H7 (cell line): ENCODE results near the gene SDK1. TPM values are rescaled to one million over a fixed set of nuclear protein-coding genes. Genes with fewer than 3 reads are reported as not detected.

Experiments used
- DNase-seq: peaks from one replicate; pipeline ENCODE4 v3.0.0; 2012
- H3K27me3 ChIP-seq: 2 replicates; pipeline ENCODE4 v1.6.0; 2011; ENCODE audit warnings: mild to moderate bottlenecking, low read length; ENCODE audit not compliant: control insufficient read depth, insufficient read depth
- H3K36me3 ChIP-seq: replicated peaks from 2 replicates; pipeline ENCODE4 v1.5.1; 2011; ENCODE audit warnings: low read length; ENCODE audit not compliant: control insufficient read depth, insufficient read depth
- H3K4me3 ChIP-seq: 2 replicates; pipeline ENCODE4 v1.5.1; 2011; ENCODE audit warnings: low read depth, mild to moderate bottlenecking, control low read depth, low read length, moderate library complexity; ENCODE audit not compliant: insufficient read depth
- total RNA-seq: library from RNA; depleted of rRNA; stranded (reverse); fragments of >200 nt; shearing (Covaris generic); gene quantifications from 2 replicates; pipeline ENCODE4 v1.2.3, GENCODE V29; 2014; rRNA removed

The SDK1 gene, protein sequence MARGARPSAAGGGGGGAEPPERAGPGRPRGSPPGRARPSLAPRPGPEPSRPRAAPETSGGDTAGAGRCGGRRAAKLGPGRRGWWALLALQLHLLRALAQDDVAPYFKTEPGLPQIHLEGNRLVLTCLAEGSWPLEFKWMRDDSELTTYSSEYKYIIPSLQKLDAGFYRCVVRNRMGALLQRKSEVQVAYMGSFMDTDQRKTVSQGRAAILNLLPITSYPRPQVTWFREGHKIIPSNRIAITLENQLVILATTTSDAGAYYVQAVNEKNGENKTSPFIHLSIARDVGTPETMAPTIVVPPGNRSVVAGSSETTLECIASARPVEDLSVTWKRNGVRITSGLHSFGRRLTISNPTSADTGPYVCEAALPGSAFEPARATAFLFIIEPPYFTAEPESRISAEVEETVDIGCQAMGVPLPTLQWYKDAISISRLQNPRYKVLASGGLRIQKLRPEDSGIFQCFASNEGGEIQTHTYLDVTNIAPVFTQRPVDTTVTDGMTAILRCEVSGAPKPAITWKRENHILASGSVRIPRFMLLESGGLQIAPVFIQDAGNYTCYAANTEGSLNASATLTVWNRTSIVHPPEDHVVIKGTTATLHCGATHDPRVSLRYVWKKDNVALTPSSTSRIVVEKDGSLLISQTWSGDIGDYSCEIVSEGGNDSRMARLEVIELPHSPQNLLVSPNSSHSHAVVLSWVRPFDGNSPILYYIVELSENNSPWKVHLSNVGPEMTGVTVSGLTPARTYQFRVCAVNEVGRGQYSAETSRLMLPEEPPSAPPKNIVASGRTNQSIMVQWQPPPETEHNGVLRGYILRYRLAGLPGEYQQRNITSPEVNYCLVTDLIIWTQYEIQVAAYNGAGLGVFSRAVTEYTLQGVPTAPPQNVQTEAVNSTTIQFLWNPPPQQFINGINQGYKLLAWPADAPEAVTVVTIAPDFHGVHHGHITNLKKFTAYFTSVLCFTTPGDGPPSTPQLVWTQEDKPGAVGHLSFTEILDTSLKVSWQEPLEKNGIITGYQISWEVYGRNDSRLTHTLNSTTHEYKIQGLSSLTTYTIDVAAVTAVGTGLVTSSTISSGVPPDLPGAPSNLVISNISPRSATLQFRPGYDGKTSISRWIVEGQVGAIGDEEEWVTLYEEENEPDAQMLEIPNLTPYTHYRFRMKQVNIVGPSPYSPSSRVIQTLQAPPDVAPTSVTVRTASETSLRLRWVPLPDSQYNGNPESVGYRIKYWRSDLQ (N-terminal part only)
- 2.4 and 4.1 TPM in 2 replicates for total RNA-seq

GRCh38 chr7:3300651-3301448 lies at the start of gene SDK1:
Gene SDK1 (plus strand): TSS chr7:3301252. CDS start chr7:3301587, 335 bp downstream.
- Histone ChIP-seq H3K4me3 (peak within 1 kb of the TSS; percentile 64), H3K36me3 (no peaks in the 10 kb centered on the region), H3K27me3 (peaks cover 17% of the 10 kb centered on the region)
- DNase-seq, result peak; percentile 96

- Histone ChIP-seq H3K27me3 (no peaks in the 10 kb centered on the region), H3K4me3 (no peak overlapping the region)
Observed at GRCh38 chr7:3254718-3255117, 46.3 kb upstream of the SDK1 start.

GRCh38 chr7:3259711-3260400 lies 41.2 kb upstream of the SDK1 start:
- DNase-seq, result no peak
- Histone ChIP-seq H3K27me3 (no peaks in the 10 kb centered on the region), H3K36me3 (no peaks in the 10 kb centered on the region), H3K4me3 (no peak overlapping the region)

More at GRCh38 chr7:3254718-3255117, 46.3 kb upstream of the SDK1 start:
- H3K36me3 ChIP-seq, result no peaks in the 10 kb centered on the region
- no peak for DNase-seq

- no peaks in the 10 kb centered on the region for H3K27me3 ChIP-seq
- H3K36me3 ChIP-seq, result no peaks in the 10 kb centered on the region
- no peak overlapping the region for H3K4me3 ChIP-seq
Observed at GRCh38 chr7:3260401-3260715, 40.7 kb upstream of the SDK1 start.

GRCh38 chr7:3264693-3265339 lies 36.2 kb upstream of the SDK1 start:
- no peak for DNase-seq
- Histone ChIP-seq H3K27me3 (no peaks in the 10 kb centered on the region), H3K36me3 (no peaks in the 10 kb centered on the region), H3K4me3 (no peak overlapping the region)

More at GRCh38 chr7:3260401-3260715, 40.7 kb upstream of the SDK1 start:
- no peak for DNase-seq

- no peak for DNase-seq
- Histone ChIP-seq H3K36me3 (no peaks in the 10 kb centered on the region), H3K4me3 (no peak overlapping the region), H3K27me3 (no peaks in the 10 kb centered on the region)
Observed at GRCh38 chr7:3265388-3265787, 35.7 kb upstream of the SDK1 start.

- H3K27me3 ChIP-seq, result no peaks in the 10 kb centered on the region
- H3K36me3 ChIP-seq, result no peaks in the 10 kb centered on the region
- no peak for DNase-seq
- no peak overlapping the region for H3K4me3 ChIP-seq
Observed at GRCh38 chr7:3266240-3266639, 34.8 kb upstream of the SDK1 start.

DNA sequence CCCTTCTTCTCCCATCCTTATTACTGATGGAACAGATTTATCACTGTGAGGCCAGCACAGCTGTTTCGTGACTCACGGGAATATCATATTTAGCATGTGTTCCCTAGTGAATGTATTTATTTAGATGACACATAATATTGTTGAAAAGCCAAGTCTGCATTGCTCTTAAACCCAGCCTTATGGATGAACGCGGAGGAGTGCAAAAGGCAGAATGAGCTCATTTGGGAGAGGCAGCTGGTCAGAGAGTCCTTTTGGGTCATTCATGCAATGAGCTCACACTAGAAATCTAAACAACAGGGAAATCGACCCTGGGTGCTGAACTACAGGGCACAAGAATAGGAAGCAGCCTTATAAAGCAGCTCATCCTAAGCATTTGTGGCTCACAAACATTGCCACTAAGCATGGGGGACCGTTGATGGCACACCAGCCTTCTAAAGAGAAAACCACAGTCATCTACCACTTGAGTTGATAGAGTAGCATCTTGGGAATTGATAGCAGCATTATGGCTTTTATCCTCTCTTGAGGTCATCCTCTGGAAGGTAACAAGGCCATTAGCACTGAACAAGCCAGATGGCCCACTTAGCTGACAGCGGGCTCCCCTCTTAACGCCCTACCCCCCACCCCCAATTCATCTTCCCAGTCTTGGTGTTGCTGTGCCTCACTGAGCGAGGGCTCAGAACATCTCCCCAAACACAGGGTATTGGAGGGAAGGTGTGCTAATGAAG lies 32.9 kb upstream of the SDK1 start:
- no peak for DNase-seq
- H3K4me3 ChIP-seq, result no peak overlapping the region
- H3K36me3 ChIP-seq, result no peaks in the 10 kb centered on the region
- no peaks in the 10 kb centered on the region for H3K27me3 ChIP-seq

- no peak for DNase-seq
- Histone ChIP-seq H3K4me3 (no peak overlapping the region), H3K27me3 (no peaks in the 10 kb centered on the region), H3K36me3 (no peaks in the 10 kb centered on the region)
Observed at GRCh38 chr7:3270362-3270761, 30.7 kb upstream of the SDK1 start.

GRCh38 chr7:3271298-3271697 lies 29.8 kb upstream of the SDK1 start:
- DNase-seq, result no peak
- no peaks in the 10 kb centered on the region for H3K27me3 ChIP-seq
- H3K36me3 ChIP-seq, result no peaks in the 10 kb centered on the region
- no peak overlapping the region for H3K4me3 ChIP-seq

DNA sequence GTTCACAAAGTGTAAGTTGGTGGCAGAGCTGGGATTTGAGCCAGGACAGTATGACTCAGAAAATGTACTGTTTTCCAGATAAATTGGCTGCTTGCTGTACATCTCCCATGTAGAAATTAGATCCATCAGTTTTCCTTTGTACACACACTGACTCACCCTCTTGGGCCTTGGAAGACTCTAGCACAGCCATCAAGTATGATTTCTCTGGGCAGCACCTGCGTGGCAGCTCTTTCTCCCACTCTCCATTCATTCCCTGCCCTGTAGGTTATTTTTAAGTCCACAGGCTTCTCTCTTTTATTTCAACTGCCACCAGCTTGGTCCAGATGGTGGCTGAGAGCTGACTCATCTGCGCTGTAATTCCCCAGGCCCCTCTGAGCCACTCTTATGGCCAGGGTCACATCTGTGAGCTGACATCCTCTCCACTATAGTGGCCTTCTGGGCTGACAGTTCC lies 28.3 kb upstream of the SDK1 start:
- Histone ChIP-seq H3K27me3 (no peaks in the 10 kb centered on the region), H3K4me3 (no peak overlapping the region), H3K36me3 (no peaks in the 10 kb centered on the region)
- no peak for DNase-seq

DNA sequence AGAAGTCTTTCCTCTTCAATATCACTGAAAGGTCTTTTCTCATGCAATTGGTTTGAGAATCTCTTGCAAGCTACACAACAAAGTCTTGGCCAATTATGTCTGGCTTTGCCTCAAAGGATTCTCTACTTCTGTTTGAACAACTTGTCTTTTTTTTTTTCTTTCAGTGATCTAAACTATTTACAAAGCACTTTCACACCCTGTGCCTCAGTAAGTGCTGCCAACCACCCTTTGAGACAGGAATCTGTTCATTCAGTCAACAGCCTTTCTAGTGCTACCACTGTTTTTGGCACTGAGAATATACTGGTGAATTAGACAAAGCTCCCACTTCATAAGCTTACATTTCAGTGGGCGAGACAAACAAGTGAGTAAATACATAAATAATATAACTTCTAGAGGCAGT lies 26.9 kb upstream of the SDK1 start:
- H3K36me3 ChIP-seq, result no peaks in the 10 kb centered on the region
- H3K4me3 ChIP-seq, result no peak overlapping the region
- no peaks in the 10 kb centered on the region for H3K27me3 ChIP-seq
- no peak for DNase-seq
